Head of caudate nucleus (tissue), 42 donors: Measurements from ENCODE around the gene GOT1.
A peak's percentile ranks its signal among the peaks of the same experiment; 100 is the strongest.

Experiments used
- DNase-seq, 42 donors: peaks; one replicate each; pipeline versions ENCODE4 v3.0.0 to v3.0.0-alpha.2; 2020 to 2021; ENCODE audit warnings: mixed read lengths in 7 of 42
- intact Hi-C: fragments of 100-400 bp; cut with DNase I; formaldehyde crosslinking; loops from one replicate; pipeline ENCODE4 v1.15.0; 2022

The GOT1 gene

GRCh38 chr10:99430451-99431189 is at the start of gene GOT1:
Gene GOT1, minus strand, starts transcription at chr10:99430624. Its CDS starts 59 bp downstream, at chr10:99430565.
- intact Hi-C loops, result loop anchor here (2.0 to 10.0 kb wide), 2 partner anchors 190 to 284 kb away; partner anchors contain the start of gene SLC25A28
- peak; percentile 92 to 98 (median 97) for DNase-seq

DNA sequence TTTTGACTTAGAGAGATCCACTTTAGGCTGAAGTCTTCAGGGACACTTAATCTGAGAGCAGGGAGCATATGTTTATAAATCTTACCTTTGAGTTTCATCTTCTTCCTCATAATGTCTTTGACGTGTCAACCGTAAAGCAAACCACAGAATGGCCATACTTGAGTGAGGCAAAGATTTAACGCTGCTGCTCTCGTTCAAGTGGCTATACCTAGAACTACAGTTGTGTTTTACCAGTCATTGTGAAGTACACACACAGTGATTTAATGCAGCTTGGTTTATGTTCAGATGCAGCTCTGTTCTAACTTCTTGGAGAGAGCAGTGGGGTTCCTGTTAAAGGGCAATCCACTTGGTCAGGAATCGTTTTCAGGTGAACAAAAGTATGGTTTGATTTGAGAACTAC is 39.9 kb upstream of the GOT1 start:
- DNase-seq, result no peak
- intact Hi-C loops, result no loop called here

- DNase-seq, result no peak
- intact Hi-C loops, result no loop called here
These were observed 37.0 kb upstream of the GOT1 start for GRCh38 chr10:99467236-99467999.

DNA sequence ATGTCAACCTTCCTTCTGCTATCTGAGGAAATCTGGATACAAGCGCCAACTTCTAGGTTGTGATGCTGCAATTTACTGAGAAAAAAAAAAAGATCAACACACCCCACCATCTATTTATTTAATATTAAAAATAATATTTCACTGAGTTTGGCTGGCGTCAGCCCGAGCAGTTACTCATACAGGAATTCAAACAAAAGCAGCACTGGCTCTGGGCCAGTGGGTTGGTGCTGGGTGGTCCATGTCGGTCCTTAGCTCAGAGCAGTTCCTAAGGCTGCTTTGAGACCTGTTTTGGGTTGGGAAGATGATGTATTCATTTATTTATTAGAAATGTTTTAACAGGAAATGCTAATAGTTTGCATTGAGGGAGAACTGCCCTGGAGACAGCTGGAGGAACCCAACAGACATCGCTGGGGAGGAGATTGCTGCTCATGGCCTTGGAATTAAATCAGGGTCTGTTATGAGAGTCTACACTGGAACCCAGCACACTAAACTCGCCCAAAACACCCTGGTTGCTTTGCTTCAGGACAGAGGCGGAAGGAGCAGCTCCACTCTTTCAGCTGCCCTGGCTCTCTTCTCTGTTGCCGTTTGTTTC is 36.3 kb upstream of the GOT1 start:
- intact Hi-C loops, result no loop called here
- DNase-seq, result no peak

DNA sequence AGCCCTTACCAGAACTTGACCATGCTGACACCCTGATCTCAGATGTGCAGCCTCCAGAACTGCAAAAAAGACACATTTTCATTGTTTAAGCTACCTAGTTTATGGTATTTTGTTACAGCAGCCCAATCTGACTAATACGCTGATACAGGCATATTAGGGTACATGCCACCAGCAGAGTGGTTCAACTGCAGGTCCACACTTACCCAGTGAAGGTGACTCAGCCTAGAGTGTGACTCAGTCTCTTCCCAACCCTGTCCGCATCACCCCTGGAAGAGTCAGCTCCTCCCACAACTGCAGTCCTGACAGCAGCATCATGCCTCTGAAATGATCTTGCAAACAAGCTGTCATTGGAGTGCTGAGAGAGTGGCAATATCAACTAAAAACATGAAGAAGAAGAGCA is 30.8 kb upstream of the GOT1 start:
- intact Hi-C loops, result no loop called here

GRCh38 chr10:99460070-99460469 is 29.6 kb upstream of the GOT1 start:
- DNase-seq, result no peak
- intact Hi-C loops, result no loop called here

More for the DNA sequence above, 30.8 kb upstream of the GOT1 start:
- no peak for DNase-seq

DNA sequence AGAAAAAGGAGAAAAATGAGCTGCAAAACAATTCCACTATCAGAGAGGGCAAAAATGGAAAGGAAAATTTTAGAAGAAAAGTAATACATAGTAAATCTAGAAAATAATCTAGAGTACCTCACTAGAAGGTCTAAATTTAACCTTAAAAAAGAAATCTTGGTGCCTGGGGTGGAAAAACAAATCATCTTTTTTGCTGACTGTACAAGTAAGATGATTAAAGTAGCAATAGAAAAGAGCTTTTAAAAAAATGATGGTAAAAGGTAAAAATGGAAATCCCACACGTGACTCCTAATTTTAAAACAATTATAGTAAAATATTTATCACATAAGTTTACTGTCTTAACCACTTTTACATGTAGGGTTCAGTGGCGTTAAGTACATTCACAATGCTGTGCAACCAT is 28.8 kb upstream of the GOT1 start:
- intact Hi-C loops, result no loop called here
- DNase-seq, result no peak

DNA sequence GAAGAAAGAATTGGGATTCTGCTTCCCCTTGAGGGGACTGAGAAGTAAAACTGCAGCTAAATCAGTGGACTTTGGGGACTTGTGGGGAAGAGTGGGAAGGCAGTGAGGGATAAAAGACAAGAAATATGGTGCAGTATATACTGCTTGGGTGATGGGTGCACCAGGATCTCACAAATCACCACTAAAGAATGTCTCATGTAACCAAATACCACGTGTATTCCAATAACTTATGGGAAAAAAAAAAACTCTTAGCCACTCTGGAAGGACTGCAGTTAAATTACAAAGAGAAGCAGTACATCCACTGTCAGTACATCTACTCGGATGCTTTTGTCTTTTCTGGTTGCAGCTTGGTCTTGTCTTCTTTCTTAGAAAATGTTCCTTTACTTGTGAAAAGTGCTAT is 27.4 kb upstream of the GOT1 start:
- intact Hi-C loops, result no loop called here
- no peak for DNase-seq

GRCh38 chr10:99456931-99457288 is 26.5 kb upstream of the GOT1 start:
- no peak for DNase-seq
- intact Hi-C loops, result no loop called here

DNA sequence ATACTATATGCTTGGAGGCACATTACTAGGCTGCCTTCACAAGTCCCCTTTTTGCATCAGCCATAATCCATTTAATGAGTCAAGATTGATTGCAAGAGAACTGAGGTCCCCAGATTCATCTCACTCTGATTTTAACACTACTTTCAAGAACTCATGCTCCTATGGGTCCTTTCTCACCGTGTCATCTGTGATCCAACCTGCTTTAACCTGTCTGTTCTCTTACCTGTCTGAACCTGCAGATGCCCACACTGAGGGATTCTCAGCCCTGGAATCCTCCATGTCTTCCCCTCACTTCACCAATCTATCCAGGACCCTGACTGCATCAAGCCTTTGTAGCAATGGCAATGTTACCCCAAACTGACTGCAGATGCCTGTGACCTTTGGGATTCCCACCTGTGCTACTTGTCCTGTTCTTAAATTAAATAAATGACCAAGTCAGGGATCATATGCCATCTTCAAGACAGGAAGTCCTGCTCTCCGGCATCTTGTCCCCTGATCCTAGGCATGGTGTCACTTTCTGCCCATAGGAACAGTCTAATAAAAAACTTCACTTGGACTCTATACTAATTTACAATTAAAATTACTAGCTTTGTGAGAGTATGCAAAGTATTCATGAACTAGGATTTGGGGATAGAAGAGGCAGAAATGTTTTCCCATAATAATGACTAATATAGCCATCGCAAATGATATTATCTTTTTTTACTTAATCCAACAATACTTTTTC is 25.9 kb upstream of the GOT1 start:
- no peak for DNase-seq
- intact Hi-C loops, result no loop called here

GRCh38 chr10:99451981-99452380 is 21.6 kb upstream of the GOT1 start:
- no peak for DNase-seq
- intact Hi-C loops, result no loop called here

DNA sequence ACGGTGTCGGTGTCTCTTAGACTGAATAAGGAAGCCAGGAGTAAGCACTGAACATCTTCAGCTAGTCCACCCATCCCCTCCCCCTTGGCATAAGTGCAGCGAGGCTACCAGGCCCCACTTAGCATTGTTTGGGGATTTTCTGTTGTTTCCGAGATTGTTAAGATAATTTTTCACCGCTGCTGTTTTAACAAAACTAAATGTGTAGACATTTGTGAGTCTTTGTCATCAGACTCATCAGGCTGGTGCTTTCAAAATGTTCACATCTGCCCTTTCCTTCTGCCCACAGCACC is 21.0 kb upstream of the GOT1 start:
- no peak for DNase-seq
- intact Hi-C loops, result no loop called here

DNA sequence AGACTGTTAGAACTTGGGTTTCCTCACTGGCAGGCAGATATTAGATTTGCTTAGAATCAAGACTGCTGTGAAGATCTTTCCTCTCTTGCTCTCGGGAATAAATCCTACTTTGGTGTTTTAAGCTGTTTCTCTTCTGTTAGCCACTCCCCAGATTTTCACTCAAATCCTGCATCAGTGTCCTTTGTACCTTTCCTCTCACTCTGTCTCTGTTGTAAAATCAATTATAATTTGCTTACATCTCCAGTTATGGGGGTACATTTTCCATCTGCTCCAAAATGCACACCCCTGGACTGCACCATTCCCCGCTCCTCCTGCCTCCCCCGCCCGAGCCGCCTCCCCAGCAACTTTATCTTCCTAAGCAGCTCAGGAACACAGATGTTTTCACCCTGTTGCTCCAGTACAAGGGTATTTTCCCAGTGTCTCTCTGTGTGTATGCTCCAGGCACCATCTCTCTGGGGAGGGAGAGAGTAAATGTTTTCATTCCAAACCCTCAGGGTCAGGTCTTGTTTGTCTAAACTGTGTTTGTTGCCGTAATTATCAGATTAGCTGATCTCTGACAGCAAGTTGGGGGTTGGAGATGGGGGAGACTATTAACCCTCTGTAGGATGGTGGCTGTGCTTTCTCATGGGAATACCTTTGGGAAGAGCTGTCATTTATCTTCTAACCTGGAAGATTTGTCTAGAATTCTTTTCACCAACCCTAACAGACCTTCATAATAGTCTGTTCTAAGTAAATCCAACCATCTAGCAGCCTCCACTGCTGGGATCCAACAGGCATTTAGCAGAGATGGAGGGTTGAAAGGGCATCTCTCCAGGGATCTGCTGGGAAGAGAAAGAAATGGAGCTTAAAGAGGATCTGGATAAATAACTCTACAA is 20.4 kb upstream of the GOT1 start:
- intact Hi-C loops, result no loop called here
- DNase-seq, result no peak

GRCh38 chr10:99450156-99450555 is 19.7 kb upstream of the GOT1 start:
- intact Hi-C loops, result no loop called here
- DNase-seq, result no peak

- intact Hi-C loops, result no loop called here
- no peak for DNase-seq
These were observed 18.6 kb upstream of the GOT1 start for GRCh38 chr10:99449023-99449422.

DNA sequence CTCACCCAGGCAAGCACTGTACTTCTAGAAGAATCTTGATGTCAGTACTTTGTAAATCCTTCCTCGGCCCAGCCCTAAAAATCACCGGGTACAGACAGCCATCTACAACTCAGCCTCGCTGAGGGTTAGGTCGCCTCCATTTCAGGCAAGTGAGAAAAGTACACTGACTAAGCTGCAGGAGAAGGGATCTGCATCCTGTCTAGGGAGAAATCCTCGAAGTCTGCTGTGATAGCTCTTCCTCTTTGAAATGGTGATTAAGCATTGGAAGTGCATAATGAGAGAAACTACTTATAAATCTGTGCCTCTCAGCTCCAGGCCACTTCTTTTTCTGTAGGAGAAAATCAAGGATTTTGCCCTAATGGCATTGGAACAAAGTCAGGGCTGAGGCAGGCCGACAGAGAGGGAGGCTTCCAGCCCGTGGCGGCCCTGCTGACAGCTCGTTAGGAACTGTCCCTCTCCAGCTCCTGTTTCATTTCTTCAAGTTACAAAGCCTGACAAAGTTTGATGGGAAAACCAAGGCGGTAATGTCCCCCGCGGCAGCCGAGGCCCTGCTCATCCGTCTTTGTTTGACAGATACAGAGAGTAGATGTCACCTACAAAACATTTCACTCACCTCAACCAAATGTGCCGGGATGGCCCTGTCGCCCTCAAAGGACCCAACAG is 14.1 kb upstream of the GOT1 start:
- intact Hi-C loops, result no loop called here
- DNase-seq, result no peak

DNA sequence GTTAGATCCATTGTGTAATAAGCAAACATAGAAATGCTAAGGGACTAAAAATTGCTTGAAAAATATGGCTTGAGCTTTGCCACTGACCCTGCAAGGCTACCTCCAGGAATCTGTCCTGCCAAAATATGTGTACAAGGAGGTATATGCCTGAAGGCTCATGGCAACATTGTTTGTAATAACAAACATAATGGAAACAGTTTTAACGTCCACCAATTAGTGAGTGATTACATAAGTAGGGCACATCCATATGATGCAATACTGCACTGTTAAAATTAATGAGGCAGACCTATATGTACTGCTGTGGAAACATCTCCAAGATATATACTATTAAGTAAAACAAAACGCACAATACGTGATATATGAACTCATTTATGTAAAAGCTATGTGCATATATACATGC is 13.1 kb upstream of the GOT1 start:
- no peak for DNase-seq
- intact Hi-C loops, result no loop called here

DNA sequence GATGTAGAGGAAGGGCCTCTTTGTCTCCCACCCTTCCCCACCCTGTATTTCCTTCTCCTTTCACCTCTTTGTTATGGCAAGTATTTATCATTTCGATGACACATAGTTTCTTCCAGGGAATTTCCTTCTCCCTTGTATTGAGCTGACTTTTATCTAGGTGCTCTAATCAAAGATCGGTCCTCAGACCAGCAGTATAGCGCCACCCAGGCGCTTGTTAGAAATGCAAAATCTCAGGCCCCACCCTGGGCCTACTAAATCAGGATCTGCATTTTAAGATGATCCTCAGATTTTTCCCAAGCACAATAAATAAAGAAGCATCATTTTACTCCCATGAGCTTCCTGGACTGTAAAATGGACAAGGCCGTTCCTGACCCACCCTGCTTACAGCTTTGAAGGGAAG is 12.0 kb upstream of the GOT1 start:
- intact Hi-C loops, result no loop called here
- no peak for DNase-seq
